HG02870 (cell line): ENCODE results near the gene NR3C1.
A peak's percentile ranks its signal among the peaks of the same experiment; 100 is the strongest.

ENCODE experiments used
- ATAC-seq: cut with Tn5 transposase; IDR thresholded peaks from one replicate; pipeline ENCODE4 v1.9.1; 2021; ENCODE audit warnings: mild to moderate bottlenecking, moderate library complexity; ENCODE audit not compliant: unreplicated experiment

NR3C1 gene

DNA sequence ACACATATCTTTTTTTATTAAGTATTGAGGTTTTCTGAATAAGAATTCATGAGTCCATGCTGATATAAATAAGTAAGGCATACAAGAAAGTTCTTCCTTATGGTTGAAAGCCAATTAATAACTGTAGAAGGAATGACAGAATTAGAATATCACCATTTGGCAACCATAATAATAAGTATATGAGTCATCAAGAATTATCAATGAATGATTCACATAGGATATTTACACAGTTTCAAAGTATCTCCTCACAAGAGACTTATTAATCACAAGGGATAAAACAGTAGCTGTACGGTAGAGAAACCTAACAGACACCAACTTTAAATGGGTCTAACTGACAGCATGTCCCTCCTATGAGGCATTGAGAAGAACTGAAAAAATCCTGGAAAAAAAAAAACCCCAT is 161.6 kb downstream of the NR3C1 start:
- ATAC-seq: no peak

DNA sequence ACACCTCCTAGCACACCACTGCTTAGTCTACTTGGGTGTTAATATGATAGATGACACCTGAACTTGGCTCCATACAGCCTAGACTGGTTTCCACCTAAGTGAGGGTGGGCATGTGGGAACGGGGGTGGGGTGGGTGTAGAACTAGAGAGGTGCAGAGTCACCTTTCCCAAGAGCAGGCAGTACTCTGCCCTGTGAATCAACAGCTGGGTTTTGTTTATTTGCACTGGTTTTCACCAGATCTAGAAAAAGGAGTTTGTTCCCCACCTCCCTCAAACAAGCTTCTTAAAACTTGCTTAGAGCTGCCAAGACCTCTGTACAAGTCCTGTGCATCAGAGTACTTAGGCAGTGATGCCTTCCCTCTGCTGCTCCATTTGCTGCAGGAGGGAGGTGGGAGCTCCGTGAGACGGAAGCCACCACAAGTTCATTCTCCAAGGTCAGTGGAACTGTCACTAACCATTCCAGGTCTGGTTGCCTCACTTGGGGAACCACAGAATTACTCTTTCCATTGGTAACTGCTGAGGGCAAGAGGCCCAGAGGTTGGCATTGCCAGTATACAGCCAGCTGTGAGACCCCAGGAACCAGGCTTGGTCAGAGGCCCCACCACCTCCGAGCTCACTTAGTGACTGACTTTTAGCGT is 163.5 kb downstream of the NR3C1 start:
- ATAC-seq: no peak

GRCh38 chr5:143238620-143239019 is 164.9 kb downstream of the NR3C1 start:
- ATAC-seq: no peak

DNA sequence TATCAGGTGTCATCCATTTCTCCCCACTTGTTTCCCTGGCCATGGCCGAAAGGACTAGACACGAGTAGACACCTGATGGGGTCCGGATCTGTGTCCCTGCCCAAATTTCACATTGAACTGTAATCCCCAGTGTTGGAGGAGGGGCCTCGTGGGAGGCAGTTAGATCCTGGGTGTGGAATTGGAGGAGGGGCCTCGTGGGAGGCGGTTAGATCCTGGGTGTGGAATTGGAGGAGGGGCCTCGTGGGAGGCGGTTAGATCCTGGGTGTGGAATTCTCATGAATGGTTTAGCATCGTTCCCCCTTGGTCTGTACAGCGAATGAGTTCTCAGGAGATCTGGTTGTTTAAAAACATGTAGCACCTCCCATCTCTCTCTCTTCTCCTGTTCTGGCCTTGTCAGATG is 165.8 kb downstream of the NR3C1 start:
- no peak for ATAC-seq

DNA sequence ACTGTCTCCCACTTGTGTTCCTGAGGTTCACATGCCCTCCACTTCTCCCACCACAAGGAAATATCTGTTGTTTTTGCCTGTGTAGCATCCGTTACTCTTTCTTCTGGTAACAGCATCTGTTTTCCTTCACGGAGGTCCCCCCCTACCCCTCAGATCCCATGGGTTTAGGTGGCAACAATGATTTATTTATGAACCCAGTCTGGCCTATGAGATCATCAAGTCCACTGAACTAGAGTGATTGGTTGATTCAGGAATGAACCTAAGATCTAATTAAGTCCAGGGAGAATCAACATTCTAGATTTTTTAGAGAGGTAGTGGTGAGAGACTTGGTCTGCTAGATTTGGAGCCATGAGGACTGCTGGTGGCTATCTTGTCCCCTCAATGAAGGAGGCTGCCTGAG is 166.8 kb downstream of the NR3C1 start:
- no peak for ATAC-seq

DNA sequence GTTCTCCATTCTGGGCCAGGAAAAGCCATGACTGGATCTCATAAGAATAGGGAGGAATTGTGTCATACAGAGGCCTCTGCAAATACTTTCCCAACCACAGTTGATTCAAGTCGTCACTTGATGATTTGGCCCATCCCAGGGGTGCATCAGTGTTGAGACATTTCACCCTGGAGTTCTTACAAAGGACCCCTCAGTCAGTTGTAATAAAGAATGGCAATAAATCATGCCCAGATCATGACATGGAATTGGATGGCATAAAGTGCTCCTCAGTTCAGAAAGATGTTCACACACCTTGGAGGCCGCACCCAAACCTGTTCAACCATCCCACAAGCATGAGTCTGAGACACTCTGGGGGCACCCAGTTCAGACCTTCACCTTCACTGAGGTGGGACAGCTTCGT is 168.1 kb downstream of the NR3C1 start:
- no peak for ATAC-seq

- ATAC-seq: no peak
These were observed 169.2 kb downstream of the NR3C1 start for GRCh38 chr5:143234162-143234842.

- ATAC-seq: no peak
These were observed 170.5 kb downstream of the NR3C1 start for GRCh38 chr5:143233031-143233430.

- ATAC-seq: no peak
These were observed 171.3 kb downstream of the NR3C1 start for GRCh38 chr5:143231973-143232812.

DNA sequence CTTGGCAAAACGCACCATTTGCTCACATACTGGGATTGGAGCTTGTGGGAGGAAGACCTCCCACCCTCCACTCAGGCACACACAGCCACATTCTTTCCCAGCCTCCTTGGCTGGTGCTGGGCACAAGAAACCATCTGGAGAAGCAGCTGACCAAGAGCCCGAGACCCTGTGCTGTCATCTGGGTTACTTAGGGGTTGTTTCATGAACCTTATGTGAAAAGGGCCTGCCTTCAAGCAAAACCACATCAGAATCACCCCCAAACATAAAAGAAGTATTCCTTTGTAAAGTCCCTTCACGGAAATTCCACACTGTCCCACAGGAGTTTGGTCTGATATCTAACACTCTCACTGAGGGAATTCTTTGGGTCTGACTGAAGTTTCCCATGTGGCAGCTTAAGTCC is 172.1 kb downstream of the NR3C1 start:
- ATAC-seq: no peak

DNA sequence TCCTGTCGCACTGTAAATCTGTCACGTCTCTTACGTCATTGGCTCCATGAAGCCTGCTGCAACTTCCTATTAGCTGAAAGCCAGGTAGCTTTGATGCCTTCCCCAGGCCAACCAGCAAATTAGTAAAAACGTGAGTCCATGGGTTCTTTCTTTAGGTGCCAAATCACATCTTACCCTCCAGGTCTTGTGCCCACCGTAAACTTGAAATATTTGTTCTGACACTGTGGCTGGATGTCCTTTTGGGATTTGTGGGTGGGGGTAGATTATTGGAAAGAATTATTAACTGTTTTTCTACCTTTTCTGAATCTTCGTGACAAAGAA is 172.8 kb downstream of the NR3C1 start:
- ATAC-seq: no peak

DNA sequence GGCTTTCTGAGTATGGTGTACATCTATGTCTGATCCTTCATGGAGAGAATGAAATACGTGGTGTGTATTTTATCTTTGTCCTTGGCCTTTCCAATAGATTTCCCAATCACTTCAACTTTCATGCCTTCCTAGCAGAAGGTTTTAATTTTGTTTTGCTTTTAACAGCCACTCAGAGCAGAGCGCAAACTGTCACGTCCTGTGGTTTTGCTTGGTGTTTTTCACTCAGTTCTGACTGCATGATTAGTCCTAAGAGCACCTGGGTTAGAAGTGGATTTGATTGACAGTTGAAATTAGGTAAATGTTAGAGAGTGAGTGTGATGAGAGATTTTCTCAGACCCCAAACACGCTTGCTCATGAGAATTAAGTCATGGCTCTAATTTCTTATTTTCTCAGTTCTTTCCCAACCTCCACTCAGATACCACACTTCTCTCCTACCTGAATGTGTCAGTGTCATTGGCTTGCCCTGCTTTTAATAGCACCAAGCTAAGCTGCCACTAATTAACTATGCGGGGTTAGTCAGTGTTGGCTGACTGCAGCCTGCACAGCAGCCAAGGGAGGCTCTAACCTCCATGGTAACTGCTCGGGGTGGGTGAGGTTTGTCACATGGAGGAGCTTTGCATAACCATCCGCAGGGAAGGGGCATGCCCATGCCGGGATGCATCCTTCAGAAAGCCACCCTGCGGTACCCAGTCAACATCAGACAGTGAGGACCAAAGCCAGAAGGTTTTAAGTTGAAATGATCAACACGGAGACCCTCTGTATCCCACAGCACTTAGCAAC is 173.4 kb downstream of the NR3C1 start:
- peak; percentile 94 for ATAC-seq

- peak; percentile 32 for ATAC-seq
These were observed 174.0 kb downstream of the NR3C1 start for GRCh38 chr5:143229426-143229895.

GRCh38 chr5:143228597-143229293 is 174.7 kb downstream of the NR3C1 start:
- ATAC-seq: no peak
